Esophagus muscularis mucosa (tissue), 4 donors: ENCODE results near the gene NFATC1. TPM values are rescaled to one million over a fixed set of nuclear protein-coding genes. Genes with fewer than 3 reads are reported as not detected.

Experiments
- DNase-seq: peaks from one replicate; pipeline ENCODE4 v3.0.0-alpha.2; 2017; ENCODE audit errors: extremely low spot score
- H3K27ac ChIP-seq, 4 donors: fragments of 200-600 bp; sonication (generic); replicated peaks in 1 of 4; 1 replicate in 3 of 4; 2 replicates in 1 of 4; pipeline ENCODE4 v1.5.1; 2016 to 2019; ENCODE audit warnings: mild to moderate bottlenecking in 1 of 4
- H3K27me3 ChIP-seq, 4 donors: fragments of 200-600 bp; sonication (generic); one replicate each; pipeline versions ENCODE4 v1.5.1 to v1.6.0; 2016 to 2019
- H3K36me3 ChIP-seq, 4 donors: fragments of 200-600 bp; sonication (generic); one replicate each; pipeline ENCODE4 v1.5.1; 2016 to 2019
- H3K4me1 ChIP-seq, 4 donors: fragments of 200-600 bp; sonication (generic); one replicate each; pipeline ENCODE4 v1.5.1; 2016 to 2019
- H3K4me3 ChIP-seq, 4 donors: fragments of 200-600 bp; sonication (generic); 1 replicate in 2 of 4; 2 replicates in 2 of 4; pipeline ENCODE4 v1.5.1; 2016 to 2019; ENCODE audit warnings: mild to moderate bottlenecking in 4 of 4, moderate library complexity in 1 of 4
- H3K9me3 ChIP-seq, 4 donors: fragments of 200-600 bp; sonication (generic); 1 replicate in 3 of 4; 2 replicates in 1 of 4; pipeline ENCODE4 v1.5.1; 2016 to 2019
- EP300 ChIP-seq: sonication (generic); formaldehyde crosslinking; IDR thresholded peaks from one replicate; pipeline ENCODE4 v1.6.1; 2017; ENCODE audit warnings: antibody characterized with exemption
- POLR2A ChIP-seq: fragments of 450-650 bp; IDR thresholded peaks from one replicate; pipeline ENCODE4 v1.6.1; 2017; ENCODE audit warnings: antibody characterized with exemption, moderate library complexity, mild to moderate bottlenecking, low read depth
- POLR2AphosphoS5 ChIP-seq, 2 donors: sonication (generic); formaldehyde crosslinking; IDR thresholded peaks; one replicate each; pipeline ENCODE4 v1.6.1; 2017; ENCODE audit warnings: antibody characterized with exemption in 2 of 2
- WGBS: methylation state at CpG from one replicate; pipeline ENCODE4 v1.1.5; 2018; 5-methylcytosine and 5-hydroxymethylcytosine counted together
- intact Hi-C: fragments of 100-400 bp; cut with DNase I; formaldehyde crosslinking; loops from one replicate; pipeline ENCODE4 v1.15.1; 2023
- total RNA-seq, 4 donors: library from RNA; depleted of rRNA; stranded (reverse); fragments of >200 nt; gene quantifications; one replicate each; pipeline versions ENCODE4 v1.1.0 to v1.2.1, GENCODE V29; 2016
- TF ChIP-seq, protein P1 (sequence below), 3 experiments: fragments of 200-600 bp in 2 of 3; fragments of 450-650 bp in 1 of 3; sonication (generic) in 2 of 3; IDR thresholded peaks; one replicate each; pipeline ENCODE4 v1.5.1; 2017 to 2019; ENCODE audit warnings: antibody characterized with exemption in 3 of 3, mild to moderate bottlenecking in 2 of 3, moderate library complexity in 1 of 3

The NFATC1 gene
- total RNA-seq, 4 donors from 2014 or later = 15.0 to 22.0 (median 17.8) TPM

DNA sequence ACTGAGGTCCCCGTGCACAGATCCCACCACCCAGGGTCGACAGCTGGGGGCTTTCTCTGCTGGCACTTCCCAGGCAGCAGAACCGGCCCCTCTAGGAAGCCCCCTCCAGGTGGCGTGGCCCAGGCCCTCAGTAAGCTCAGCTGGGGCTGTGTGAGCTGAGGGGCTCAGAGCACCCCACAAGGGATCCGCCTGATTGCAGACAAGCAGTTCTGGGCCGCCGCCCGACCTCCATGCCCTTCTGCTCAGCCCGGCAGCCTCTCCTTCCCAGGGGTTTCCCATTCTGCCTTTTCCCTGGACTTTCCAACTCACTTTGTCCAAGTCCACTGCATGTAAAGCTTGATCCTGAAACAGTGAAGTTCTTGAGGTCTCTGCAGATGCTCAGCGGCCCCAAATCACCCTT is 76.4 kb downstream of the NFATC1 start:
- WGBS = 94% methylated on average over 7 of the region's 10 CpGs
- H3K36me3 ChIP-seq = peaks cover 23 to 72% (median 52%) of the 10 kb centered on the region in 4 donors
- intact Hi-C loops = no loop called here

DNA sequence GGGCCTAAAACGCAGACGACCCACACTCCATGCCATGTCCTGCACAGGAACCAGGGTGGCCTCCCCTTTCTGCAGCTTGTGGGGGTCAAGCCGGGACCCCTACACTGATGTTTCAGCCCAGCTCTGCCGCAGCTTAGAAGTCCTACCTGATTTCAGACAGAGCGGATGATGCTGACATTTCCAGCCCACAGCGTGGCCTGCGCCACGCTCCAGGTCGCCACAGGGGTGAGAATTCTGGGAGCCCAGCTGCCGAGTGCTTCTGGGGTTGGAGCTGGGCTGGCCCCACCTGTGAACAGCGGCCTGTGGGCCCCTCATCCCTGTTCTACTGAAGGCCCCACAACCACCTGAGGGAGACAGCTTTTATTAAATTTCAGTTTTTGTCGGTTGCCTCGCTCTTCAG is 77.2 kb downstream of the NFATC1 start:
- no peak overlapping the region for H3K4me3 ChIP-seq
- no peak overlapping the region for H3K27ac ChIP-seq
- WGBS = 98% methylated on average over 6 of the region's 13 CpGs
- H3K27me3 ChIP-seq = no peaks in the 10 kb centered on the region
- peaks cover 18 to 72% (median 45%) of the 10 kb centered on the region in 4 donors for H3K36me3 ChIP-seq
- no peak for DNase-seq
- H3K4me1 ChIP-seq = no peaks in the 10 kb centered on the region
- intact Hi-C loops = no loop called here
- no peaks in the 10 kb centered on the region for H3K9me3 ChIP-seq
- TF ChIP-seq POLR2A (no peak), EP300 (no peak), POLR2AphosphoS5 (IDR thresholded peaks at IDR 0.05) (no peak)
- TF ChIP-seq, protein P1, sequence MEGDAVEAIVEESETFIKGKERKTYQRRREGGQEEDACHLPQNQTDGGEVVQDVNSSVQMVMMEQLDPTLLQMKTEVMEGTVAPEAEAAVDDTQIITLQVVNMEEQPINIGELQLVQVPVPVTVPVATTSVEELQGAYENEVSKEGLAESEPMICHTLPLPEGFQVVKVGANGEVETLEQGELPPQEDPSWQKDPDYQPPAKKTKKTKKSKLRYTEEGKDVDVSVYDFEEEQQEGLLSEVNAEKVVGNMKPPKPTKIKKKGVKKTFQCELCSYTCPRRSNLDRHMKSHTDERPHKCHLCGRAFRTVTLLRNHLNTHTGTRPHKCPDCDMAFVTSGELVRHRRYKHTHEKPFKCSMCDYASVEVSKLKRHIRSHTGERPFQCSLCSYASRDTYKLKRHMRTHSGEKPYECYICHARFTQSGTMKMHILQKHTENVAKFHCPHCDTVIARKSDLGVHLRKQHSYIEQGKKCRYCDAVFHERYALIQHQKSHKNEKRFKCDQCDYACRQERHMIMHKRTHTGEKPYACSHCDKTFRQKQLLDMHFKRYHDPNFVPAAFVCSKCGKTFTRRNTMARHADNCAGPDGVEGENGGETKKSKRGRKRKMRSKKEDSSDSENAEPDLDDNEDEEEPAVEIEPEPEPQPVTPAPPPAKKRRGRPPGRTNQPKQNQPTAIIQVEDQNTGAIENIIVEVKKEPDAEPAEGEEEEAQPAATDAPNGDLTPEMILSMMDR (IDR thresholded peaks at IDR 0.05) = no peak

More for the DNA sequence above, 76.4 kb downstream of the NFATC1 start:
- DNase-seq = no peak
- Histone ChIP-seq H3K4me3 (no peak overlapping the region), H3K27me3 (no peaks in the 10 kb centered on the region), H3K4me1 (no peaks in the 10 kb centered on the region), H3K27ac (no peak overlapping the region), H3K9me3 (no peaks in the 10 kb centered on the region)
- TF ChIP-seq POLR2A (no peak), EP300 (no peak), POLR2AphosphoS5 (IDR thresholded peaks at IDR 0.05) (no peak)
- TF ChIP-seq, protein P1 (IDR thresholded peaks at IDR 0.05) = no peak

DNA sequence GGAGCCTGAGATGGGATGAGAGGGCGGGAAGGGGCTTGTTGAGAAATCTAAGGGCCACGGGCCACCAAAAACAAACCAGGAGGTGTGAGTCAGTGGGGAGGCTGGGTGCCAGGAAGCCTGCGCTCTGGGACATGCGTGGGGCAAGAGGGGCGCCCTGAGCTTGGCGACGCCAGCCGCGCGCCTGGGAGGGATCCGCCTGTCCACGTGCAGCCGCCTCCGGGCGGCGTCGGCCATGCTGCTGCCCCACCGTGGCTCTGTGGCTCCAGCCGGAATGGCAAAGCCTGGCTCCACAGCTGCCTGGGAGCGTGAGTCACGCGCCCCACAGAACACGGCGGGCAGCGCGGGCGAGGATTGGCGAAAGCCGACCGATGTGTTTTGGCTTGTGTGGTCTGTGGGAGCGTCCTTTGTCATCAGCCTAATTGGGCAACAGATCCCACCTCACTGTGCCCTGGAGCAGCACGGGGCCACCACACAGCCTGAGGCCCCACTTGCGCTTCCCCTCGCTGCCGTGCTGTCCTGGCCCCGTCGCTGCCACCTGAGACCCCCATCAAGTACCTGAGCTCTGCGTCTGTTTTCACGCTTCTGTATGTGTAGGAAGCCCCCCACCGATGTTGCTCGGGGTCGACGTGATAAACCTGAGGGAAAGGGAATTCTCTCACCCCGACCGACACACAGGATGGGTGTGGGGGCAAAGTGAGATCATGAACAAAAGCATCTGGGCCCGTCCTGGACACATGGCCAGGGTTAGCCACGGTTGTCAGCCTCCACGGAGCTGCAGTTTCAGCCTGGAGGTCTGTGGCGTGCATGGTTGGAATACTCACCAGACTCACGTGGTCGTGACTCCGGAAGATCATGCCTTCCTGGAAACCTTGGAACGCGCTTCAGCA is 80.5 kb downstream of the NFATC1 start:
- Histone ChIP-seq H3K36me3 (peaks cover 18 to 72% (median 38%) of the 10 kb centered on the region in 4 donors), H3K27ac (no peak overlapping the region), H3K9me3 (no peaks in the 10 kb centered on the region), H3K27me3 (no peaks in the 10 kb centered on the region), H3K4me3 (no peak overlapping the region), H3K4me1 (no peaks in the 10 kb centered on the region)
- 94% methylated on average over 30 of the region's 54 CpGs for WGBS
- intact Hi-C loops = no loop called here
- DNase-seq = no peak
- no peak for TF ChIP-seq POLR2AphosphoS5 (IDR thresholded peaks at IDR 0.05)
- no peak for TF ChIP-seq POLR2A
- TF ChIP-seq, protein P1 (IDR thresholded peaks at IDR 0.05) = no peak
- no peak for TF ChIP-seq EP300

DNA sequence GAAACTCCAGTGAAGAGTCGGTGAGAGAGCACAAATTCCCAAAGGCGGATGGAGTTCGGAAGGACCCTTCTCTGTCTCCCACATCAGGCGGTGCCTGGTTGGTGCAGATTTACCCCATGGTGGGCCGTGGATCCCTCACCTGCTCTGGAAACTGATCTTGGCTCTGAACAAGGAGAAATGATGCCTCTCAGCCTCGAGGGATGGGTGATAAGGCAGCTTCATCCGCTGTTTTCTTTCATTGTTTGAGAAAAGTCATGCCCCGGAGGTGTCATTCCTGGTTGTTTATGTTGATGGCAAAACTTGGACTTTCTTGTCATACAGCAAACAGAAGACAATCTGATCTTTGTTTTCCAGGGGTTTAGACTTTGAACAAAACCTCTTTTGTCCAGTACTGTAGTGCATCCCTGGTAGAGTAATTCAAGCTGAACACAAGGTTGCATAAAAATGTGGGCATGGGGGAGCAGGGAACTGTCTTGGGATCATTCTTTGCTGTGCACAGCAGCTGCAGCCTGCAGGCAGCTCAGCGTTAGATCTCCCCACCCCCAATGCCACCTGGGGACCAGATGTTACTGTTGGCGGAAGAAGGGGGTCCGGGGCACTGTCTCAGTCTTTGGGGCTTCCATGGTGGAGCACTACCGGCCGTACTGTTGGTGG is 81.3 kb downstream of the NFATC1 start:
- no peak overlapping the region for H3K27ac ChIP-seq
- whole genome bisulfite sequencing = 90% methylated on average over 12 of the region's 13 CpGs
- TF ChIP-seq, protein P1 (IDR thresholded peaks at IDR 0.05) = no peak
- no peak for TF ChIP-seq POLR2AphosphoS5 (IDR thresholded peaks at IDR 0.05)
- TF ChIP-seq POLR2A = no peak
- no peak for TF ChIP-seq EP300
- H3K4me3 ChIP-seq = no peak overlapping the region
- intact Hi-C loops = no loop called here
- H3K9me3 ChIP-seq = no peaks in the 10 kb centered on the region
- peaks cover 14 to 68% (median 38%) of the 10 kb centered on the region in 4 donors for H3K36me3 ChIP-seq
- no peak for DNase-seq
- no peaks in the 10 kb centered on the region for H3K27me3 ChIP-seq
- no peaks in the 10 kb centered on the region for H3K4me1 ChIP-seq
